Mammary epithelial cell (primary cell): ENCODE results near the gene TXLNB.

Source experiments
- EZH2 ChIP-seq: IDR thresholded peaks from 2 replicates; pipeline ENCODE4 v1.6.1; 2012; ENCODE audit warnings: low read length, inconsistent platforms, borderline replicate concordance
- TF ChIP-seq, protein P1 (sequence below), 2 donors: IDR thresholded peaks in 1 of 2; conservative IDR thresholded peaks in 1 of 2; 2 replicates each; pipeline ENCODE4 v1.5.1; 2011 to 2012; ENCODE audit warnings: inconsistent platforms in 2 of 2, low read length in 2 of 2, mild to moderate bottlenecking in 2 of 2, control low read depth in 1 of 2, low read depth in 1 of 2; ENCODE audit not compliant: insufficient read depth in 1 of 2; ENCODE audit errors: extremely low read depth in 1 of 2

DNA sequence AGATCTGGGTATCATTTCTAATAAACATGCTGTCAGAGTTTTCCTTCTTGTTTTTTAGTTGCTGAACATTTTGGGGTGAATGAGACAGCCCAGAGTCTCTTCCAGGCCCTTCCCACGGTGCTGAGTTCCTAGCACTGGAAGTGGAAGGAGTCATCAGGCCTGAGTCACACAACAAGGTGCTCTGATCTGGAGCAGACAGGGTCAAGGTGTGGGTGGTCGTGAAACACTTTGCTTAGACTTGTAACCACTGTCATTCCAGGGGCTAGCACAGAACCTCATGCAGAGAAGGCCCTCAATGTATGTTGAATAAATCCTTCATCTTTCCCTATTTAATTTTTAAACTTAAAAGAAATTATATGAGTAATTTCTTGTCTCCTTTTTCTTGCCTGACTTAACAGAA, 60.6 kb downstream of the TXLNB start:
- TF ChIP-seq, protein P1, sequence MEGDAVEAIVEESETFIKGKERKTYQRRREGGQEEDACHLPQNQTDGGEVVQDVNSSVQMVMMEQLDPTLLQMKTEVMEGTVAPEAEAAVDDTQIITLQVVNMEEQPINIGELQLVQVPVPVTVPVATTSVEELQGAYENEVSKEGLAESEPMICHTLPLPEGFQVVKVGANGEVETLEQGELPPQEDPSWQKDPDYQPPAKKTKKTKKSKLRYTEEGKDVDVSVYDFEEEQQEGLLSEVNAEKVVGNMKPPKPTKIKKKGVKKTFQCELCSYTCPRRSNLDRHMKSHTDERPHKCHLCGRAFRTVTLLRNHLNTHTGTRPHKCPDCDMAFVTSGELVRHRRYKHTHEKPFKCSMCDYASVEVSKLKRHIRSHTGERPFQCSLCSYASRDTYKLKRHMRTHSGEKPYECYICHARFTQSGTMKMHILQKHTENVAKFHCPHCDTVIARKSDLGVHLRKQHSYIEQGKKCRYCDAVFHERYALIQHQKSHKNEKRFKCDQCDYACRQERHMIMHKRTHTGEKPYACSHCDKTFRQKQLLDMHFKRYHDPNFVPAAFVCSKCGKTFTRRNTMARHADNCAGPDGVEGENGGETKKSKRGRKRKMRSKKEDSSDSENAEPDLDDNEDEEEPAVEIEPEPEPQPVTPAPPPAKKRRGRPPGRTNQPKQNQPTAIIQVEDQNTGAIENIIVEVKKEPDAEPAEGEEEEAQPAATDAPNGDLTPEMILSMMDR (conservative IDR thresholded peaks at IDR 0.05 in 1 of 2, IDR thresholded peaks at IDR 0.05 in 1 of 2; ENCODE audit: extremely low read depth in 1 of 2, insufficient read depth in 1 of 2, low read depth in 1 of 2, low read length in 2 of 2): no peak
- TF ChIP-seq EZH2: no peak
